ENCODE results near the gene OCIAD1. TPM values are rescaled to one million over a fixed set of nuclear protein-coding genes. Genes with fewer than 3 reads are reported as not detected.

The OCIAD1 gene
- total RNA-seq, result 83.9 and 99.4 TPM in 2 replicates

GRCh38 chr4:48830706-48831531 lies at the start of gene OCIAD1:
OCIAD1 (plus strand) TSS chr4:48831088; CDS start chr4:48832625, 1,537 bp downstream.

GRCh38 chr4:48906206-48907173 lies 75.6 kb downstream of the OCIAD1 start, which contains the start of gene OCIAD2:
OCIAD2 (minus strand) TSS chr4:48906774; CDS start chr4:48904549, 2,225 bp downstream.

Other genes with a start within 250 kb of the OCIAD1 start
- gene FRYL, start 50.8 kb upstream of the OCIAD1 start, total RNA-seq, result 66.5 and 92.4 TPM in 2 replicates
- 64.3 and 72.2 TPM in 2 replicates for gene OCIAD2, start 75.7 kb downstream of the OCIAD1 start, total RNA-seq
- gene CWH43, start 155.2 kb downstream of the OCIAD1 start, total RNA-seq, result not detected in 2 replicates

All from aortic smooth muscle cell (primary cell).